Fibroblast of skin of left quadriceps (primary cell): Measurements from ENCODE around the gene STON1.
"Not testable (repeated sequence)": the region's sequence is repeated elsewhere in the genome, so short reads cannot be mapped to it uniquely, and the experiment has no call there.

Source experiments
- DNase-seq, 2 experiments: peaks; one replicate each; pipeline ENCODE4 v3.0.0-alpha.2; 2013; ENCODE audit warnings: low read depth in 2 of 2

Gene STON1

DNA sequence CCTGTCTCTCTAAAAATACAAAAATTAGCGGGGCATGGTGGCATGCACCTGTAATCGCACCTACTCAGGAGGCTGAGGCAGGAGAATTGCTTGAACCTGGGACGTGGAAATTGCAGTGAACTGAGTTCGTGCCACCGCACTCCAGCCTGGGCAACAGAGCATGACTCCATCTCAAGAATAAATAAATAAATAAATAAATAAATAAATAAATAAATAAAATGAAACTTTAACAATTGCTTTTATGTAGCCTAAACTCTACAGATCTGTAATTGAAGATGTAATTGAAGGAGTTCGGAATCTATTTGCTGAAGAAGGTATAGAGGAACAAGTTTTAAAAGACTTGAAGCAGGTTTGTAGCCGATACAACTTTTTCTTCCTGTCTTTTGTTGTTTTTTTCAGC lies 90.7 kb downstream of the STON1 start:
- no peak for DNase-seq

DNA sequence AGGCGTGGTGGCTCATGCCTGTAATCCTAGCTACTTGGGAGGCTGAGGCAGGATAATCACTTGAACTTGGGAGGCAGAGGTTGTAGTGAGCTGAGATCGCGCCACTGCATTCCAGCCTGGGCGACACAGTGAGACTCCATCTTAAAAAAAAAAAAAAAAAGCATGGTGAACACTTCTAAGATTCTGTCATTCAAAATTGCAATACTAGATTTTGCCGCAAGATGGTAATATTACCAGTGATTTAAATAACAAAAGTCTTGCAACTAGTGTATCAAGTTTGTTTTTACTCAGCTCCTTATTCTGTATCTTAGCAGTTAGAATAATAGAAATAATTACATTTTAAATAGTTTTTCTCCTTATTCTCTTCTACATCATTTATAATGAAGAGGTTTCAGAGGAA lies 92.7 kb downstream of the STON1 start:
- not testable (repeated sequence) for DNase-seq

DNA sequence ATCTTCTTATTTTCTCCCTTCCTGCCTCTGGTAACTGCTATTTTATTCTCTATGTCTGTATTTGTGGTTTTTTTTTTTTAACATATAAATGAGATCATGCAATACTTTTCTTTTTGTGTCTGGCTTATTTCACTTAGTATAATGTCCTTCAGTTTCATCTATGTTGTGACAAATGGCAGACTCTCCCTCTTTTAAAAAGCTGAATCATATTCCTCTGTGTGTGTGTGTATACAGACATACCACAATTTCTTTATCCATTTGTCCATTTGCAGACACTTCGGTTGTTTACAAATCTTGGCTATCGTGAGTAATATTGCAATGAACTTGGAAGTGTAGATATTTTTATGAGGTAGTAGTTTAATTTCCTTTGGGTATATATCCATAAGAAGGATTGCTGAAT lies 94.7 kb downstream of the STON1 start:
- DNase-seq, result no peak

DNA sequence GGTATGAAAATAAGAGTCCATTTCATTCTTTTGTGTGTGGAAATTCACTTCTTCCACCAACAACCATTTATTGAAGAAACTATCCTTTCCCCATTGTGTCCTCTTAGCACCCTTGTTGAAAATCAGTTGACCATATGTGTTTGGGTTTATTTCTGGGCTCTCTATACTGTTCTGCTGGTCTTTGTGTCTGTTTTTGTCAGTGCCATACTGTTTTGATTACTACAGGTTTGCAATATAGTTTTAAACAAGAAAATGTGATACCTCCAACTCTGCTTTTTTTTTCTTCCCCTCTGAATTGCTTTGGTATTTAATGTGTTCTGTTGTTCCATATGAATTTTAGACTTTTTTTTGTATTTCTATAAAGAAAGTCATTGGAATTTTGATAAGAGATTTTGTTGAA lies 96.1 kb downstream of the STON1 start:
- DNase-seq, result no peak

DNA sequence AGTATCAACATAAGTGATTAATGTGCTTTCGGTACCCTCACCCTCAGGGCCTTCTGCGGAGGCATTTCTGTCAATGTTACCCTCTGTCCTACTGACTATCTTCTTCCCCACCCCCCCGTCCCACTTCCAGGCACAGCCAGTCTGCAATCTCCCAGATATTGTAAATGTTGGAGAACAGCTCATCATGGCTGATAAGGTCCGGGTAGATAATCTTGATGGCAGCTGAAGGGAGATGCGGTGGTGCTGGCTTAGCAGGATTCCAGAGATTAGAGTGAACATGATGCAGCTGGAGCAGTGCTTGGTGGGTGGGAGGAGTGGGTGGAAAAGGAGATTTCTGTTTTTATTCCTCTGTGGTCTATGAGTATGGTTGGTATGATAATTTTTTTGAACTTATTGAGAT lies 103.2 kb downstream of the STON1 start:
- DNase-seq, result no peak

DNA sequence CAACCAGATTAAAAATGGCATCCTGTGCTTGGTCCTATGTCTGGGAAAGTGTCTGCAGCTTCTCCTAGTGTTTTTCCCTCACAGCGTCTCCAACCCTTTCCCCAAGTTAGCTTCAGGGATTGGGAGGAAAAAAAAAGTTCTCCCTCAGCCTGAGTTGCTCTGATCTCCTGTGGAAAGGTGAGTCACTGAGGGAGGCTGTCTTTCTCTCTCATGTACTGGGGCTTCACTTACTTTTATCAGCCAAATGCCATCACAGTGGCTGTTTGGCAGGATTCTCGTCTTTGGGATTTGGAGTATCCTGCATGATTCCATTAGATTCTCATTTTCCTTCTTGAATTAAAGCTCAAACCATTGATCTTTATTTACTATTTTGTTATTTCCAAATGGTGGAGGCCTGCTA lies 105.8 kb downstream of the STON1 start:
- no peak for DNase-seq

DNA sequence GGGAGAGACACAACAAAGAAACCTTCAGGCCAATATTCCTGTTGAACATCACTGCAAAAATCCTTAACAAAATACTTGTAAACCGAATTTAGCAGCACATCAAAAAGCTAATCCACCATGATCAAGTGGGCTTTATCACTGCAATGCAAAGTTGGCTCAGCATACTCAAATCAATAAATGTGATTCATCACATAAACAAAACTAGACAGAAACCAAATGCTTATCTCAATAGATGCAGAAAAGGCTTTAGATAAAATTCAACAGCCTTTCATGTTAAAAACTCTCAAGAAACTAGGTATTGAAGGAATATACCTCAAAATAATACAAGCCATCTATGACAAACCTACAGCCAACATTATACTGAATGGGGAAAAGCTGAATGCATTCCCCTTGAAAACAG lies 108.3 kb downstream of the STON1 start:
- DNase-seq, result no peak
